Neural crest cell (in vitro differentiated cells): ENCODE data around the gene KSR2. TPM values are rescaled to one million over a fixed set of nuclear protein-coding genes. Genes with fewer than 3 reads are reported as not detected.

ENCODE experiments used
- DNase-seq: peaks from one replicate; pipeline ENCODE4 v3.0.0; 2021; ENCODE audit warnings: low read depth, mixed read lengths, low spot score
- H3K27ac Mint-ChIP-seq: one replicate; pipeline ENCODE4 v1.8.0; 2021; ENCODE audit warnings: mild to moderate bottlenecking, mixed read lengths; ENCODE audit not compliant: unreplicated experiment
- H3K27me3 Mint-ChIP-seq: 2 replicates; pipeline ENCODE4 v1.8.0; 2021; ENCODE audit warnings: low read depth, mild to moderate bottlenecking, mixed read lengths
- H3K36me3 Mint-ChIP-seq: 2 replicates; pipeline ENCODE4 v1.8.0; 2021; ENCODE audit warnings: low read depth, mild to moderate bottlenecking, mixed read lengths
- H3K4me1 Mint-ChIP-seq: 2 replicates; pipeline ENCODE4 v1.8.0; 2021; ENCODE audit warnings: mixed read lengths
- H3K4me3 Mint-ChIP-seq: one replicate; pipeline ENCODE4 v1.8.0; 2021; ENCODE audit warnings: mild to moderate bottlenecking, mixed read lengths
- H3K9me3 Mint-ChIP-seq: 2 replicates; pipeline ENCODE4 v1.8.0; 2021; ENCODE audit warnings: mixed read lengths
- total RNA-seq: library from RNA; stranded (reverse); gene quantifications from 2 replicates; pipeline ENCODE4 v1.2.1, GENCODE V29; 2021
- TF ChIP-seq, protein P1 (sequence below): fragments of 200-600 bp; sonication (generic); conservative IDR thresholded peaks from 2 replicates; pipeline ENCODE4 v1.5.0; 2021; ENCODE audit warnings: antibody characterized with exemption, mild to moderate bottlenecking

The KSR2 gene
- total RNA-seq, 1 donor from 2014 or later = 0.33 TPM

DNA sequence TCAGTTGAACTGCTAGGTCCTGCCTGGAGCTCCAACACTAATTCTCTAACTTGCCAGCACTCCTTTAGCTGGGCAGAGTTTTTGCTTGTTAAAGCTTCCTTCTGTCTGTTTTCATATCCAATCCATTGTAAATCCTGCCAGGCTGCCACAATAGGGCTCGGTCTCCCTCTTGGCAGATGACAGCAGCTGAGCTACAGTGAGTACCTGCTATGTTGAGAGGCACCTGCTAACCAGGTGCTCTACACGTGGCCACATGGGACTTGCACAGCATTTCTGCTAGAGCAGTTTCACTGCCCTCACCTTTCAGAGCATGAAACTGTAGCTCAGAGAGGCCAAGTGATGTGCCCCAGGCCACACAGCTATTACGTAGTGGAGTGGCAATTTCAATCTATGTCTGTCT lies 500.8 kb downstream of the KSR2 start:
- Mint-ChIP-seq H3K27ac (no peak overlapping the region), H3K4me3 (no peak overlapping the region), H3K4me1 (peaks cover 9% of the 10 kb centered on the region), H3K27me3 (peaks cover 7% of the 10 kb centered on the region), H3K36me3 (peaks cover 3% of the 10 kb centered on the region), H3K9me3 (peaks cover 4% of the 10 kb centered on the region)
- DNase-seq = no peak
- TF ChIP-seq, protein P1, sequence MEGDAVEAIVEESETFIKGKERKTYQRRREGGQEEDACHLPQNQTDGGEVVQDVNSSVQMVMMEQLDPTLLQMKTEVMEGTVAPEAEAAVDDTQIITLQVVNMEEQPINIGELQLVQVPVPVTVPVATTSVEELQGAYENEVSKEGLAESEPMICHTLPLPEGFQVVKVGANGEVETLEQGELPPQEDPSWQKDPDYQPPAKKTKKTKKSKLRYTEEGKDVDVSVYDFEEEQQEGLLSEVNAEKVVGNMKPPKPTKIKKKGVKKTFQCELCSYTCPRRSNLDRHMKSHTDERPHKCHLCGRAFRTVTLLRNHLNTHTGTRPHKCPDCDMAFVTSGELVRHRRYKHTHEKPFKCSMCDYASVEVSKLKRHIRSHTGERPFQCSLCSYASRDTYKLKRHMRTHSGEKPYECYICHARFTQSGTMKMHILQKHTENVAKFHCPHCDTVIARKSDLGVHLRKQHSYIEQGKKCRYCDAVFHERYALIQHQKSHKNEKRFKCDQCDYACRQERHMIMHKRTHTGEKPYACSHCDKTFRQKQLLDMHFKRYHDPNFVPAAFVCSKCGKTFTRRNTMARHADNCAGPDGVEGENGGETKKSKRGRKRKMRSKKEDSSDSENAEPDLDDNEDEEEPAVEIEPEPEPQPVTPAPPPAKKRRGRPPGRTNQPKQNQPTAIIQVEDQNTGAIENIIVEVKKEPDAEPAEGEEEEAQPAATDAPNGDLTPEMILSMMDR = no peak

DNA sequence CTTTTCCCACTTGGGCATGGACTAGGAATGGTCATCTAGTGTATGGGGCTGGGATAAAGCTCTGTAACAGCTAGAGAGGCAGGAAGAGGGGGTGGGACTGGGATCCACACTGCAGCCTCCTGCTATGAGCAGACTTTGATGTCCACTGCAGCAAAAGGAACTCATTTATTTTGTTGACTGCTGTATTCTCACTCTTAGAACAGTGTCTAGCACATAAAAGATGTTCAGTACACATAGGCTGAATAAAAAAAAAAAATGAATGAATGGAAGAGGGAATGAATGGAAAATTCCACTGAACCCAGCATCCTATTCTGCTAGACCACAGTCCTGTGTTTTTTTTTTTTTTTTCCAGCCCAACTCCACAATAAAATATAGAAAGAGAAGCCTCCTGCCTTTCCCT lies 501.2 kb downstream of the KSR2 start:
- H3K9me3 Mint-ChIP-seq = peaks cover 4% of the 10 kb centered on the region

DNA sequence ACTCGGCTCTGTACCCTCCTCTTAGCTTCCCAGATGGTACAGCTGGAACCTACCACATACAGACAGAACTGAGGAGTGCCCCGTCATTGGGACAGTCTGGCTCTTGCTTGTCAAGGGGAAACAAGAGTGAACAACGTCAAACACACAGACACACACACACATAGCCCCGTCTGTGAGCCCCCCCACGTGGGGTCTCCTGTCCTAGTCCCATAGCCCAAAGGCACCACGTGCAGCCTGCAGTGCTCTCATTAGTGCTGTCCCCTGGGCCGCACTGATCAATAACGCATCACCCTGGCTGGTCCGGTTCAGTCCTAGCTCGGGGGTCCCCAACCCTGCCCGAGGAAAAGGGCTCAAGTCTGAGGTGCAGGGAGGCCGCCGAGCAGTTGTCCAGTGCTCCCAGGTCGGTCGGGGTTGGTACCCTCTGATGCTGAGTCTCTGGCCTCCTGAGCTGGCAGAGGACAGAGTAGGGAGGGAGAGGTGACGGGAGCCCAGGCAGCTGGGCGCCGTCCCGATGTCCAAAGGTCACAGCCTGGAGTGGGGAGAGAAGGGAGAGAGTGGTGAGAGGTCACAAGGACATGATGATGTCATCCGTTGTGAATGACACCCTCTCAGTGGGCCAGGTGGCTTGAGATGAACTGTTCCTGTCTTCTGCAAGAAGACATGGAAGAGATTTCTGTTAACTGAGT lies 502.0 kb downstream of the KSR2 start:
- Mint-ChIP-seq H3K4me3 (no peak overlapping the region), H3K27ac (peak overlapping the region; percentile 14), H3K27me3 (no peaks in the 10 kb centered on the region), H3K4me1 (peaks cover 9% of the 10 kb centered on the region), H3K9me3 (peaks cover 4% of the 10 kb centered on the region), H3K36me3 (peaks cover 3% of the 10 kb centered on the region)
- TF ChIP-seq, protein P1 = no peak
- DNase-seq = no peak

More for the DNA sequence above, 501.2 kb downstream of the KSR2 start:
- Mint-ChIP-seq H3K4me3 (no peak overlapping the region), H3K27me3 (peaks cover 5% of the 10 kb centered on the region), H3K27ac (no peak overlapping the region), H3K4me1 (peaks cover 9% of the 10 kb centered on the region), H3K36me3 (peaks cover 3% of the 10 kb centered on the region)
- no peak for DNase-seq
- TF ChIP-seq, protein P1 = no peak

DNA sequence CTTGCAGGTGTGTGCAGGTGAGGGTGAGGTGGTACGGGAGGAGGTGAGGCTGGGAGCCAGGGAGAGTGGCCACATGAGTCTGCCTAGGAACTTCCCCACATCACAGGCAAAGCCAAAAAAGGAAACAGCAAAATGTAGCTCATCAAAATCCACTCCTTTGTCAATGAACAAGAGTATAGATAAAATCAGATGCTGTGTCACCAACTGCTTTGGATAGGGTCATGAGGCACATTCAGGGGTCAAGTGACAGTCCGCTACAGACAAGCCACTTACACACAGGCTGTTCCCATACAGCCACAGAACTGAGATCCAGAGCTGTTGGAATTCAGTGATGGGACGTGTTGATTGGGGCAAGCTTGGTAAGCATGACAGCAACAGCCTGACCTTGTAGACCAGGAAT lies 507.1 kb downstream of the KSR2 start:
- H3K4me3 Mint-ChIP-seq = no peak overlapping the region
- H3K9me3 Mint-ChIP-seq = no peaks in the 10 kb centered on the region
- peaks cover 2% of the 10 kb centered on the region for H3K4me1 Mint-ChIP-seq
- DNase-seq = no peak
- TF ChIP-seq, protein P1 = no peak
- H3K27ac Mint-ChIP-seq = no peak overlapping the region
- no peaks in the 10 kb centered on the region for H3K27me3 Mint-ChIP-seq
- no peaks in the 10 kb centered on the region for H3K36me3 Mint-ChIP-seq

DNA sequence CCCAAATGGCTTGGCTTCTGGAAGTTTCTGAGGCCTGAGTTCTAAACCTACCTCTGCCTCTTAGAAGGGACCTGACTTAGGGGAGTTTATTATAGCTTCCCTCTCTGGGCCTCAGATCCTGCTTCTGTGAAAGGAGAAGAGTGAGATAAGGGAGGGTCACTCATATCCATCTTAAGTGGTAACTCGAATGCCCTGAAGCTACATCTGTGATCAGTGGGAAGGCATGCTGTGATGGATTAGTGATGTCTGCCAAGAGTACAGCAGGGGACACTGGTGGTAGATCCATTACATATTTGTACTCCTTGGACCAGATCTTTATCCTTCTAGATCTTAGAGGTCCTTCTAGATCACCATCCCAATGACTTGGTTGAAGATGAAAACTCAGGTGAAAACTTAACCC lies 509.6 kb downstream of the KSR2 start:
- no peaks in the 10 kb centered on the region for H3K4me1 Mint-ChIP-seq
- H3K4me3 Mint-ChIP-seq = no peak overlapping the region
- no peaks in the 10 kb centered on the region for H3K36me3 Mint-ChIP-seq
- no peaks in the 10 kb centered on the region for H3K9me3 Mint-ChIP-seq
- TF ChIP-seq, protein P1 = no peak
- no peak for DNase-seq
- H3K27me3 Mint-ChIP-seq = peaks cover 2% of the 10 kb centered on the region
- H3K27ac Mint-ChIP-seq = no peak overlapping the region
